ENCODE results near the gene PGBD2. TPM values are rescaled to one million over a fixed set of nuclear protein-coding genes. Genes with fewer than 3 reads are reported as not detected.

The PGBD2 gene
- total and polyA plus RNA-seq, 9 of the 15 experiments (the other 6 are each of a cell fraction or from before 2014, with no cell fraction given), result 11.9 to 21.8 (median 14.7) TPM

- TF ChIP-seq PRDM10 (IDR thresholded peaks at IDR 0.05; ENCODE audit: partially characterized antibody) (peak; percentile 80), ZNF318 (IDR thresholded peaks at IDR 0.05; ENCODE audit: borderline replicate concordance in 1 of 2, low read depth in 1 of 2) (no peak), RB1 (IDR thresholded peaks at IDR 0.05; ENCODE audit: low read depth) (peak; percentile 96), PCBP1 (IDR thresholded peaks at IDR 0.05; ENCODE audit: low read depth, low read length, poor library complexity, severe bottlenecking) (no peak), HNRNPUL1 (IDR thresholded peaks at IDR 0.05; ENCODE audit: low read length) (no peak), RBM15 (IDR thresholded peaks at IDR 0.05; ENCODE audit: insufficient read depth, low read length) (no peak), THAP7 (CRISPR knock-in tag; IDR thresholded peaks at IDR 0.05) (no peak)
Measured at GRCh38 chr1:248906009-248906752, at the start of gene PGBD2 (continued).
